NT2/D1 (cell line): Measurements from ENCODE around the gene PALLD.

Source experiments
- YY1 ChIP-seq: IDR thresholded peaks from 2 replicates; pipeline ENCODE4 v1.6.1; 2011; ENCODE audit not compliant: insufficient read length, insufficient read depth
- ZNF274 ChIP-seq: IDR thresholded peaks from 2 replicates; pipeline ENCODE4 v1.6.1; 2011; ENCODE audit warnings: mild to moderate bottlenecking, low read depth, low read length

DNA sequence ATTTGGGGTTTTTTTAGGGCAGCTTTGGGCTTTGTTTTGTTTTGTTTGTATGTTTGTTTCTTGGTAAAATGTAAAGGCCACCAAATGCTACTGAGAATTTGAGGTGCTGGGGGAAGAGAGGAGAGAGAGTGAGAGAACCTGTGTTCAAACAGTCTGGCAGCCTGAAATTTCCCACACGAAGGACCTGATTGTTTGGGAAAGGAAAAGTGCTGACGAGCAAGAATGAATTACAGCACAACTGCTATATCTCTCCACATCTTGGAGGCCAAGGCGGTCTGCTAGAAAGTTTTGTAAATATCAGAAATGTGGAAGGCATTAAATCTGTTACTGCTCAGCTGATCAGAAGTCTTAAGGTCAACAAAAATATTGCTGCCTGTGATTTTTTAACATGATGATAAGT, 170.5 kb downstream of the PALLD start:
- TF ChIP-seq YY1: no peak
- no peak for TF ChIP-seq ZNF274
